Skeletal muscle satellite cell (primary cell): Measurements from ENCODE around the gene TBCCD1.

Experiments used
- H3K27me3 ChIP-seq: 2 replicates; pipeline ENCODE4 v1.7.0; 2013; ENCODE audit warnings: low read length; ENCODE audit not compliant: control insufficient read depth, insufficient read depth
- H3K36me3 ChIP-seq: 2 replicates; pipeline ENCODE4 v1.7.0; 2013; ENCODE audit warnings: mild to moderate bottlenecking, control low read depth, low read length; ENCODE audit not compliant: insufficient read depth
- H3K4me1 ChIP-seq: 2 replicates; pipeline ENCODE4 v1.7.0; 2013; ENCODE audit warnings: low read length; ENCODE audit not compliant: control insufficient read depth, insufficient read depth
- H3K4me2 ChIP-seq: 2 replicates; pipeline ENCODE4 v1.7.0; 2013; ENCODE audit warnings: mild to moderate bottlenecking, low read length
- H3K4me3 ChIP-seq: 2 replicates; pipeline ENCODE4 v1.7.0; 2013; ENCODE audit warnings: low read length
- H3K9ac ChIP-seq: 2 replicates; pipeline ENCODE4 v1.7.0; 2013; ENCODE audit warnings: mild to moderate bottlenecking, low read depth, low read length, moderate library complexity
- H3K9me3 ChIP-seq: replicated peaks from 2 replicates; pipeline ENCODE4 v1.7.0; 2013; ENCODE audit warnings: mild to moderate bottlenecking, control low read depth, low read length

TBCCD1 gene

GRCh38 chr3:186605561-186606545 is 38.7 kb upstream of the TBCCD1 start:
- Histone ChIP-seq H3K4me1 (no peaks in the 10 kb centered on the region), H3K9me3 (no peaks in the 10 kb centered on the region), H3K9ac (no peak overlapping the region), H3K36me3 (no peaks in the 10 kb centered on the region), H3K4me2 (no peak overlapping the region), H3K4me3 (no peak overlapping the region), H3K27me3 (peaks cover 9% of the 10 kb centered on the region)

GRCh38 chr3:186605078-186605477 is 37.9 kb upstream of the TBCCD1 start:
- Histone ChIP-seq H3K9ac (no peak overlapping the region), H3K4me2 (no peak overlapping the region), H3K9me3 (no peaks in the 10 kb centered on the region), H3K4me1 (no peaks in the 10 kb centered on the region), H3K4me3 (no peak overlapping the region), H3K27me3 (peaks cover 9% of the 10 kb centered on the region), H3K36me3 (no peaks in the 10 kb centered on the region)

GRCh38 chr3:186603159-186603558 is 36.0 kb upstream of the TBCCD1 start:
- Histone ChIP-seq H3K27me3 (peaks cover 9% of the 10 kb centered on the region), H3K4me1 (no peaks in the 10 kb centered on the region), H3K4me2 (no peak overlapping the region), H3K9me3 (no peaks in the 10 kb centered on the region), H3K9ac (no peak overlapping the region), H3K36me3 (no peaks in the 10 kb centered on the region), H3K4me3 (no peak overlapping the region)

- H3K4me1 ChIP-seq, result no peaks in the 10 kb centered on the region
- peaks cover 9% of the 10 kb centered on the region for H3K27me3 ChIP-seq
- H3K4me2 ChIP-seq, result no peak overlapping the region
- no peak overlapping the region for H3K9ac ChIP-seq
- no peaks in the 10 kb centered on the region for H3K9me3 ChIP-seq
- H3K4me3 ChIP-seq, result no peak overlapping the region
- H3K36me3 ChIP-seq, result no peaks in the 10 kb centered on the region
These were observed 33.8 kb upstream of the TBCCD1 start for GRCh38 chr3:186600896-186601295.

GRCh38 chr3:186599785-186600166 is 32.6 kb upstream of the TBCCD1 start:
- Histone ChIP-seq H3K9ac (no peak overlapping the region), H3K9me3 (no peaks in the 10 kb centered on the region), H3K27me3 (peaks cover 9% of the 10 kb centered on the region), H3K36me3 (no peaks in the 10 kb centered on the region), H3K4me3 (no peak overlapping the region), H3K4me2 (no peak overlapping the region), H3K4me1 (no peaks in the 10 kb centered on the region)

GRCh38 chr3:186599142-186599784 is 32.1 kb upstream of the TBCCD1 start:
- Histone ChIP-seq H3K9me3 (no peaks in the 10 kb centered on the region), H3K4me2 (no peak overlapping the region), H3K36me3 (no peaks in the 10 kb centered on the region), H3K4me1 (no peaks in the 10 kb centered on the region), H3K27me3 (peaks cover 9% of the 10 kb centered on the region), H3K9ac (no peak overlapping the region), H3K4me3 (no peak overlapping the region)

GRCh38 chr3:186598794-186599141 is 31.6 kb upstream of the TBCCD1 start:
- no peak overlapping the region for H3K4me3 ChIP-seq
- peaks cover 5% of the 10 kb centered on the region for H3K27me3 ChIP-seq
- H3K9ac ChIP-seq, result no peak overlapping the region
- no peaks in the 10 kb centered on the region for H3K9me3 ChIP-seq
- no peaks in the 10 kb centered on the region for H3K4me1 ChIP-seq
- H3K36me3 ChIP-seq, result no peaks in the 10 kb centered on the region
- H3K4me2 ChIP-seq, result no peak overlapping the region

- Histone ChIP-seq H3K36me3 (no peaks in the 10 kb centered on the region), H3K9me3 (no peaks in the 10 kb centered on the region), H3K4me3 (no peak overlapping the region), H3K4me2 (no peak overlapping the region), H3K9ac (no peak overlapping the region), H3K27me3 (peaks cover 5% of the 10 kb centered on the region), H3K4me1 (no peaks in the 10 kb centered on the region)
These were observed 31.1 kb upstream of the TBCCD1 start for GRCh38 chr3:186598108-186598784.

- H3K9me3 ChIP-seq, result no peaks in the 10 kb centered on the region
- H3K36me3 ChIP-seq, result no peaks in the 10 kb centered on the region
- H3K9ac ChIP-seq, result no peak overlapping the region
- no peaks in the 10 kb centered on the region for H3K4me1 ChIP-seq
- no peak overlapping the region for H3K4me3 ChIP-seq
- no peaks in the 10 kb centered on the region for H3K27me3 ChIP-seq
- H3K4me2 ChIP-seq, result no peak overlapping the region
These were observed 29.6 kb upstream of the TBCCD1 start for GRCh38 chr3:186596568-186597287.

- no peak overlapping the region for H3K4me3 ChIP-seq
- no peak overlapping the region for H3K4me2 ChIP-seq
- no peak overlapping the region for H3K9ac ChIP-seq
- H3K9me3 ChIP-seq, result no peaks in the 10 kb centered on the region
- H3K4me1 ChIP-seq, result no peaks in the 10 kb centered on the region
- H3K27me3 ChIP-seq, result no peaks in the 10 kb centered on the region
- no peaks in the 10 kb centered on the region for H3K36me3 ChIP-seq
These were observed 27.5 kb upstream of the TBCCD1 start for GRCh38 chr3:186594591-186595113.

- Histone ChIP-seq H3K4me1 (no peaks in the 10 kb centered on the region), H3K4me2 (no peak overlapping the region), H3K9ac (no peak overlapping the region), H3K4me3 (no peak overlapping the region), H3K9me3 (no peaks in the 10 kb centered on the region), H3K27me3 (no peaks in the 10 kb centered on the region), H3K36me3 (no peaks in the 10 kb centered on the region)
These were observed 26.7 kb upstream of the TBCCD1 start for GRCh38 chr3:186593862-186594261.
